HG02759 (cell line): ENCODE results near the gene LYSMD2.

ENCODE experiments used
- ATAC-seq: cut with Tn5 transposase; IDR thresholded peaks from one replicate; pipeline ENCODE4 v1.9.1; 2021; ENCODE audit warnings: mild to moderate bottlenecking, moderate library complexity; ENCODE audit not compliant: unreplicated experiment

LYSMD2 gene

DNA sequence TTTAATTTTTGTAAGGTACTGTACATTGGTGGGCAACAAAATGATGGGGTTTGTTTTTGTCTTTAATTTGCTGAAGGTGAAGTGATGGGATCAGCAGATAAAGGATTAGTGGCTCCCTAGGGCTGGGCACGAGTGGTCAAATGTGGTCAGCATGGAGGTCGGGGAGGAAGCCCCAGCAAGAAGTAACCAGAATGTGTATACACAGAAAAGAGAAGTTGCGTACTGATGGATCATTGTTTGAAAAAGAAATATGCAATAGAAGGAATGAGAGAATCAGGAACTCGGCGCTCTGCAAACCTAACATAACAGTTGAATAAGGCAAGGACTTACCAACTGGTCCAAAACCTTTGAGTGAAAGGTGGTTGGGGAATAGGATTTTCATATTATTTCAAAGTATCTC is 15.4 kb upstream of the LYSMD2 start:
- no peak for ATAC-seq

DNA sequence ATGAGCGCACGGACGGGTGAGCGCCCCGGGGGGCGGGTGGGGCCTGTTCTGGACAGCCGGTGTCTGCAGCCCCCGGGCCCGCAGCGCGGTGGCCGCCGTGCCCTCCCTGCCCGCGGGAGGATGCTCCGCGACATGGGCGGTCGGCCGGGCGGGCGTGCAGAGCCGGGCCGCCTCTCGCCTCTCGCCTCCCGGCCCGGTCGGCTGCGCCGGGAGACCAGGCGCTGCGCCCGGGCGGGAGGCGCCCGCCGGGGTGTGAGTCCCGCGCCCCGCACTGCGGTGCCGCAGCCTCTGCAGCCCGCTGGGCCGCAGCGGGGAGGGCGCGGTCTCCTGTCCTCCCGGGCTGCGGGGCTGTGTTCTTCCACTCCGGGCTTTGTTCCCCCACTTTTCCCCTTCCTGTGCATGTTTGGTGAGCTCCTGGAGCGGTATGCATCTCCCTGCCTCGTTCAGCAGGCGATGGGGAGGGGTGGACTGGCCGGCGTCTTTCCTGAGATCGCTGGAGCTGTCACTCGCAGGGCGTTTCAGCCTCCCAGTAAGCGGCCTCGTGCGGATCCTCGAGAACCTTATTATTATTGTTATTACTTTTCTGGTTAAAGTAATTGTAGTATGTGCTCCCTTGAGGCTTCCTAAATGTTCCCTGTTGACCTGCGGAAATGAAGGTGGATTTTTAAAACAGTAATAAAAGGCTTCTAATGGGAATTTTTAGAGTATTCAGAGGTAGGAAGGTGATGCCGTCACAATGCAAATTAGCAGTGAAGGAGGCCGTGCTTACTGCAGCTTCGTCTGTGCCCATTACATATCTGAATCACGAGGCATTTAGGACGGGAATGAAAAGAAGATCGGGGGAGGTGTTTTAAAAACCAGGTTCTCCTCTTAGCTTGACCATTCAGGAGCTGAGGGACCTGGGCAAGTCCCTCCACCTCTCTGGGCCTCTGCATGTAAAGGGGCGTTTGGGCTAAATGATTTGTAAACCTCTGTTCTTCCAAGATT is 14.5 kb upstream of the LYSMD2 start:
- ATAC-seq, result peak; percentile 43

- peak; percentile 77 for ATAC-seq
Measured at GRCh38 chr15:51750792-51751696, 13.6 kb upstream of the LYSMD2 start, which contains the start of gene TMOD2. TMOD2 (plus strand) TSS chr15:51751597; CDS start chr15:51766442, 14,845 bp downstream.

GRCh38 chr15:51750186-51750585 is 12.7 kb upstream of the LYSMD2 start:
- no peak for ATAC-seq

DNA sequence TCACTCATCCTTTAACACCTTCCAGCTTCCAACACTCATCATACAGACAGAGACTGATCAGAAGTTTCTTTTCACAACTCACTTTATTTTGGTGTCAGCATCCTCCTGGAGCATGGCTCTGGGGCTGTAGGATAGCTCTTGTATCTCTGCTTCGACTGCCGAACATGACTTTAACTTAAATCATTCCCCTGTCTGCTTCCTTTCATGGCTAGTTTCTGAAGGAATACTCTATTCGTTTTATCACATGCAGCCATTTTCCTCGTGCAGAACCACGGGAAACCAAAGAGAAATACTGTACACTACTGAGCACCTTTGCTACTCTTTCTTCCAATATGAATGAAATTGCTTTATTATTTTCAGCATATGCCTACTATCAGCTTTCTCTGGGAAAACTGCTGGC is 11.9 kb upstream of the LYSMD2 start:
- ATAC-seq, result no peak

DNA sequence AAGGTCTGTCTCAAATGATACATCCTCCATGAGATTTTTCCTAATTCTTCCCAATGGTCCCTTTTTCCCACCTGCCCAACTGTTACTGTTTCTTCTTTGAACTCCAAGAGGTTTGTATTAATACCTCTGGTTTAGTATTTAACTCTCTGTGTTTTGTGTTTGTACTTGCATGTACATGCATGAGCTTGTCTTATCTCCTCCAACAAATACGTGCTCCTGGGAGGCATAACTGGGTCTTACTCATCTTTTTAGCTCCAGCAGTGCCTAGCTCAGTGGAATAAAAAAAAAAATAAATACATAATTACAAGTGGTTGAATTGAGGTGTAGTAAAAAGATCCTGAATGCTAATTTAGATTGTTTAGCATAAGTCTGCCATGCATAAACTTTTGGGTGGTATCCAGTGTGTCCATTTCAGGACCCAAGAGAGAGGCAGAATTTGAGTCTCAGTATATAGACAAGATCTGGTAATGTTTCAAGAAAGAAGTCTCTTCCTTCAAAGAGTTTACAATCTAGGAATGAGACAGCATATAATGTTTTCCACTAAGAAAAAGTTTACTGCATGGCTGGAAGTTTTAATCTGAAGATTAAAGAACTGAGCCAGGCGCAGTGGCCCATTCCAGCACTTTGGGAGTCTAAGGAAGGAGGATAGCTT is 1.7 kb upstream of the LYSMD2 start:
- ATAC-seq, result no peak

GRCh38 chr15:51738553-51738952 is 1.1 kb upstream of the LYSMD2 start:
- no peak for ATAC-seq

GRCh38 chr15:51736751-51737521 is 519 bp downstream of the LYSMD2 start:
- ATAC-seq, result peak; percentile 34

GRCh38 chr15:51736069-51736468 is 1.4 kb downstream of the LYSMD2 start:
- ATAC-seq, result peak; percentile 27

DNA sequence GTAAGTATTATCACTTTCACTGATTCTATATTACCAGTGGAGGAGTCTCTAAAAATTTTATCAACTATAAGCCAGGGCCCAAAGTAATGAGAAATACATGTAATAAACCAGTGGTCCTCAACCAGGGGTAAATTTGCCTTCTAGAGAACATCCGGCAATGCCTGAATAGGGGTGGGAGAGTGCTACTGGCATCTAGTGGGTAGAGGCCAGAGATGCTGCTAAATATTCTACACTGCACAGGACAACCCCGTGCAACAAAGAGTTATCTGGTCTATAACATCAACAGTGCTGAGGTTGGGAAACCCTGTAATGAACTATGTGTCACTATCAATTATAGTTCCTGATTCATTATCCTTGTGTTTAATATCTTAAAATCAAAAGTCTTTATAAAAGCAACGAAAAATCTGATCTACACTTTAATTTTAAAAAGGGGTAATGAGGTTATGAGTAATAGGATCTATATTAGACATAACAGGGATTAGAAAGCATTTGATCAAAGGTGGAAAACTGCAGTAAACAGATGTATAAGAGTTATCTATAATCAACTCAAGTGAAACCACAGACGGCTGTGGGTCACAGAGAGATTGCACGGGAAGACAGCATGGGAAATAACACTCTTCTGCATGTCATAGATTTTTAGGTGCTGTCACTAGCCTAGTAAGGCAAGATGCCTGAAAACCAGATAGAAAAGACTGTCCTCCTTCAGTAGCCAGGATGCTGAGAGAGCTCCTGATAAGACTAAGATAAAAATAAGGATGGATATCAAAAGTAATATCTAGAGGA is 2.0 kb downstream of the LYSMD2 start:
- ATAC-seq, result no peak

DNA sequence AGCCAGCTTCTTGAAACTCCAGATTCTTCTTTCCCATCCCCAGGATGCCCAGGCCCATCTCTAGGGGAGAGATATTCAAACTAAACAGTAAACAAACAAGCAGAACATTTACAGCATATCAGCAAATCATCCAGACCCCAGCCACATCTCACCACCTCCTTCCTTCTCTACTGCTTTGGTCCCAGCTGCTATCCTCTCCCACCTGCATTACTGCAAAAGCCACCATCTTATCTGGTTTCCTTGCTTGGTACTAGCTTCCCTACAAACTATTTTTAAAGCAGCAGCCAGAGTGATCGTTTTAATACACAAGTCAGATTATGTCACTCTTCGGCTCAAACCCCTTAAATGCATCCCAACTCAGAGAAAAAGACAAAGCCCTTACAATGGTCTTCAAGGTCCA is 4.8 kb downstream of the LYSMD2 start:
- ATAC-seq, result no peak

GRCh38 chr15:51731549-51732267 is 5.7 kb downstream of the LYSMD2 start:
- ATAC-seq, result peak; percentile 63

DNA sequence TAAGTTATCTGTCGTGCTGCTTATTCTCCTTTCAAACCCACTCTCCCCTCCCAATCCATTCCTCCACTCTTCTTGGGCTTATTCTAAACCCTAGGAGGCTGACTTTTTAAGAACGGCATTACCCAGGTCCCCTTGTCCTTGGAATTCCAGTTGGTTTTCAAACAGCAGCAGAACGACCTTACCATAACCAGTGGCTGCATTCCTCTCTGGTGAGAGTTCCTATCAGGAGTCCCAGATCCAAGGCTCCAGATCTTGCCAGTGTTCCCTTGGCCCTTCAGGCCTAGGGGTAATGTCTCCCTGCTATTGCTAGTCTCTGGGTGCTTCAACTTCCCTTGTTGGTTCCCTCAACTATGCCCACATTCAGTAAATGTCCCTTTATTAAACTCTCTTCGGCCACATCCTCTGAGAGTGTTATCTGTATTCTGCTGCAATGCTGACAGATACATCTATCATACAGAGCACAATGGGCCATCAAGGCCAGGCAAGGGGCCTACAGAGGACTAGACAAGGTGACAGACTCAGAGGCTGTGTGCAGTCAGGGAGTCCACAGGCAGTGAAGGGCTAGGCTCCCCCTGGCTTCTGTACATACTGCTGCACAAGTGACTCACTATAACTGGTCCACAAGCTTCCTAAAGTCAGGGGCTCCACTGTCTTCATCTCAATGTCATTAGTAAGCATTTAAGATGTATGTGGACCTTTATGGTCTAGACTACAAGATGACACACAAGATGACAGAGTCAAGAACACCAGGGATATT is 10.1 kb downstream of the LYSMD2 start:
- ATAC-seq, result no peak

GRCh38 chr15:51726302-51727073 is 11.0 kb downstream of the LYSMD2 start:
- ATAC-seq, result peak; percentile 91

DNA sequence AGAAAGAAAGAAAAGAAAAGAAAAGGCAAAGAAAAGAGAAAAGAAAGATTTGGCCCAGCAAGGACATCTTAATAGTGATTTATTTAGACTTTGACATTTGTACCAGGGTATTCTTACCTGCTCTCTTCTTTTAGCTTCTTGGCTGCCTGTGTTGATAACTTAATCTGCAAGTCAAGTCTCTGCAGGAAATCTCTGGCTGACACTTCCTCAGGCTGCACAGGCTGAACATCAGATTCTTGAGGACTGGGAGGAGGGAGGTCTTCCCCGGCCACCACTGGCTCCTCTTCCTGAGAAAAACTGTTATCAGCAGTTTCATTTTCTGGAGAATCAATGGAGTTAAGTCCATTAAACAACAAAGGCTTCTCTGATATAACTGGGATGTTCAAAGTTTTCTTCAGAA is 12.8 kb downstream of the LYSMD2 start:
- ATAC-seq, result no peak

DNA sequence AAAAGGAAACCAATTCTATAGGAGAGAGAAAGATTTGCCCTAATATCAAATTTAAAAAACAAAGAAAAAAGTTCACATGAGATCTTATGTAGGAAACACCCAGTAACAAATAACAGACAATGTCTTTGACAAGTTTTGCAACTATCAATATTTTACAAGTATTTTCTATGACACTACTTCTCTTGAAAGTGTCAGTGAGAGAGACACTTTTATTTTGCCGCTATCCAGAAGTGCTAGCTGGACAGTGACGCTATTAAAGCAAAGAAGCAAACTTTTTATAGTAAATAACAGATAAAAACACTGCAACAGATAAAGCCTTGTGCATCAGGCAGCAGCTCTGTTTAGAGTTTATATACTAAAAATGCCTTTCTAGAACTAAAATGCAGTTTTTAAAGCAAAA is 13.3 kb downstream of the LYSMD2 start:
- ATAC-seq, result no peak

- no peak for ATAC-seq
Measured at GRCh38 chr15:51721199-51721960, 16.1 kb downstream of the LYSMD2 start.
